Hepatic stellate cell (primary cell): Measurements from ENCODE around the gene AMIGO2.
"Not testable (repeated sequence)": the region's sequence is repeated elsewhere in the genome, so short reads cannot be mapped to it uniquely, and the experiment has no call there.

Source experiments
- DNase-seq: peaks from one replicate; pipeline ENCODE4 v3.0.0; 2011; ENCODE audit warnings: low spot score

Gene AMIGO2, protein sequence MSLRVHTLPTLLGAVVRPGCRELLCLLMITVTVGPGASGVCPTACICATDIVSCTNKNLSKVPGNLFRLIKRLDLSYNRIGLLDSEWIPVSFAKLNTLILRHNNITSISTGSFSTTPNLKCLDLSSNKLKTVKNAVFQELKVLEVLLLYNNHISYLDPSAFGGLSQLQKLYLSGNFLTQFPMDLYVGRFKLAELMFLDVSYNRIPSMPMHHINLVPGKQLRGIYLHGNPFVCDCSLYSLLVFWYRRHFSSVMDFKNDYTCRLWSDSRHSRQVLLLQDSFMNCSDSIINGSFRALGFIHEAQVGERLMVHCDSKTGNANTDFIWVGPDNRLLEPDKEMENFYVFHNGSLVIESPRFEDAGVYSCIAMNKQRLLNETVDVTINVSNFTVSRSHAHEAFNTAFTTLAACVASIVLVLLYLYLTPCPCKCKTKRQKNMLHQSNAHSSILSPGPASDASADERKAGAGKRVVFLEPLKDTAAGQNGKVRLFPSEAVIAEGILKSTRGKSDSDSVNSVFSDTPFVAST

DNA sequence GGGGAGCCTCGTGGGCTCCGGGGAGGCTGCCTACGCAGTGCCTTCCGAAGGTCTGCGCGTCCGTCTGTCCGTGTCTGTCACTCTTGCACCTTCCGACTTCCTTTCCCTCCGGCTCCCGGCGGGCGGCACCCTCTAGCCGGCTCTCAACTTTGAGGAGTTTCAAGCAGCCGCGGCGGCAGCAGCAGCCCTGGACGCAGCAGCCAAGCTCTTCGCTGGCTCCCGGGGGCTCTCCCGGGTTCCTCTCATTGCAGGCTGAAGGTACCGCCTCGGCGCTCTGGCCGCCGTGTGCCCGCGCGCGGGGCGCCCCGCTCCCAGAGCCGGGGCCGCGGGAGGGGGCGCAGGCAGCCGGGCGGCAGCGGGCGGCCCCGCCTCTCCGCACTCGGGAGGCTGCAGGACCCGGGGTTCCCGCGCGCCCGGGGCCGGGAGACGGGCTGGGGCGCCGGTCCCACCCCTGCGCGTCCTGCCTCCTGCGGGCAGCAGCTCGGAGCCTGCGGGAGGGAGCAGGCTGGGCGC is at the start of gene AMIGO2, which contains the start of gene PCED1B:
Gene AMIGO2, minus strand, starts transcription at position 492 of the 513 bp plus-strand sequence. CDS start 957 bp downstream, outside the sequence.
Gene PCED1B, plus strand, starts transcription at position 154 of the 513 bp plus-strand sequence. CDS start 155,443 bp downstream, outside the sequence.
- peak; percentile 53 for DNase-seq

- DNase-seq = no peak
Measured at GRCh38 chr12:47126246-47126645, 46.5 kb upstream of the AMIGO2 start.

GRCh38 chr12:47124451-47124850 is 44.7 kb upstream of the AMIGO2 start:
- DNase-seq = no peak

DNA sequence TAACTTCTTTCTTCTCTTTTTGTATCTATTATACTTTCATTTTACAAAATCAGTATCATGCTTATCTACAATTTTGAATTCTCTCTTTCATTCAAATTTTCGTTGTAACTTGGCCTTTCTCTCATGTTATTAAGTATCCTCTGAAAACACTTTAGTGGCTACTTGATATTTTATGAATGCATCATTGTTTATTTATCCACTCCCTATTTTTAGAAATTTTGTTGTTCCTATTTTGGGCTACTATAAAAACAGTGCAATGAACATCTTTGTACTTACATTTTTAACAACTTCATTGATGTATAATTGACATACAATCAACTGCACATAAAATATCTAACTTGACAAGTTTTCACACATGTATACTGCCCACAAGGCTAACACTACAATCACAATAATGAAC is 44.0 kb upstream of the AMIGO2 start:
- DNase-seq = no peak

DNA sequence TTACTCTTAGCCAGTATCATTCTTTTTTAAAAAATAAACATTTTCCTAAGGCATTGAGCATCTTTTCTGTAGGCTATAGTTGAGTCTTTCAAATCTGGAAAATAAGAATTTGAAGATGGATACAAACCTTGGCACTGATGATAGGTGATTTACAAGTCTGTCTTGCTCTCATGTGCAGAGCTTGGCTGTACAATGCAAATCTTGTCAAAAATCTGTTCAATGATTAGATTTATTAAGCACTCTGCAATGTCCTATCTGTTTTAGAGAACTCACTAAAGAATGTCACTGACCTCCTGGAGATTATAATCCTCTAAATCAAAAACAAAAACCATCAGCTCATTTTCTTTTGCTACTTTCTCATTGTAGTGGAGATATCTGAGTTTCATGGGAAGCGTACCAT is 42.8 kb upstream of the AMIGO2 start:
- DNase-seq = no peak

DNA sequence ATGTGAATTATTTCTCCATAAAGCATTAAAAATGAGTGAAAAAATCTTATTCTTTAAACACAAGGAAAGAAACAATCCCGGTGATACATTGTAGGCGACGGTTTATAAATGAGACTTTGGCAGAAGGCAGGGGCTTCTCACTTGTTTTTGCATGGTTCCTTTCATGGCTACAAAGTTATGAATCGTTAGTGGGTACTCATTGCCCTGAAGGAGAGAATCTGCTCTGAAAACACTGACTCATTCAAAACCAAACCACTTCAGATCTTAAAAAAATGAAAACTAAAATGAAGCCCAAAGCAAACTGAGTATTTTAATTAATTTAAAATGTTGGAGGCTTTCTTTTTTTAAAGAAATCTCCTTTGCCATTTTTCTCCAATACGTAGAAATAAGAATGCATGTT is 41.4 kb upstream of the AMIGO2 start:
- DNase-seq = no peak

GRCh38 chr12:47120736-47121135 is 41.0 kb upstream of the AMIGO2 start:
- no peak for DNase-seq

- DNase-seq = not testable (repeated sequence)
Measured at GRCh38 chr12:47117305-47117704, 37.5 kb upstream of the AMIGO2 start.

GRCh38 chr12:47114481-47114892 is 34.7 kb upstream of the AMIGO2 start:
- DNase-seq = no peak

DNA sequence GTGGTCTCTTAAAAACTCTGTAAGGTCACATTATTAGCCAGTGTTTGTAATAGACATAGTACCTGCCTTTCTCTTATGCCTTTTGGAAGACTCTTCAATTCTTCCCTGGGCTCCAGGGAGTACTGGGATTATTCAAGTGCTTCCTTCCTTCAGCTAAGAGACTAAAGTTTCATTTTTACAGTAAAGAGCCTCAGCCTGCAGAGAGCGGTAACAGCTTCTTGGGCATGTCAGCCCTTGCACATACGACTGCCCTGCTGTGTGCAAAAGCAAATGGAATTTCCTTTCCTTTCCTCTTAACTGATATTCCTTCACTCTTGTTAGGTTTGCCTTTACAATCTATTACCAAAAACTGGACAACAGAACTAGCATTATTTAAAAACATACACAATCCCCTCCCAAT is 32.9 kb upstream of the AMIGO2 start:
- no peak for DNase-seq

- no peak for DNase-seq
Measured at GRCh38 chr12:47111854-47112253, 32.1 kb upstream of the AMIGO2 start.

- DNase-seq = no peak
Measured at GRCh38 chr12:47111392-47111778, 31.6 kb upstream of the AMIGO2 start.

- DNase-seq = no peak
Measured at GRCh38 chr12:47110718-47111391, 31.1 kb upstream of the AMIGO2 start.

- DNase-seq = no peak
Measured at GRCh38 chr12:47110011-47110541, 30.3 kb upstream of the AMIGO2 start.

GRCh38 chr12:47107926-47108325 is 28.2 kb upstream of the AMIGO2 start:
- no peak for DNase-seq

DNA sequence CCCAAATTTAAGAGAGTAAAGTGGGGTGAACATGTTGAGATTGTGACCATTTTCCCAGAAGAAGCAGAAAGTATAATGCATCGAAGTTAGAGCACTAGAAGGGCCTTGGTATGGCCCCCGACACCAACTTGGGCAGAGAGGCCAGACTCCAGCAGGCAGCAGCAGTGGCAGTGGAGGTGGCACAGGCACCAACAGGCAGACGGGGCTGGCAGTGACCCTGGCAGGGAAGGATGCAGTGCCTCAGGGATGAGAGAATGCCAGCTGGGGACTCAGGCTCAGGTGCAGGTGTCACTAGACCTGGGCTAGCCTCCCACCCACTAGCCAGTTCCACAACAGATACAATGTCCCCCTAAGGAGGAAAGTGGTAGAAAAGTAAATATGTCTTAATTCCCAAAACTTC is 27.7 kb upstream of the AMIGO2 start:
- DNase-seq = no peak

DNA sequence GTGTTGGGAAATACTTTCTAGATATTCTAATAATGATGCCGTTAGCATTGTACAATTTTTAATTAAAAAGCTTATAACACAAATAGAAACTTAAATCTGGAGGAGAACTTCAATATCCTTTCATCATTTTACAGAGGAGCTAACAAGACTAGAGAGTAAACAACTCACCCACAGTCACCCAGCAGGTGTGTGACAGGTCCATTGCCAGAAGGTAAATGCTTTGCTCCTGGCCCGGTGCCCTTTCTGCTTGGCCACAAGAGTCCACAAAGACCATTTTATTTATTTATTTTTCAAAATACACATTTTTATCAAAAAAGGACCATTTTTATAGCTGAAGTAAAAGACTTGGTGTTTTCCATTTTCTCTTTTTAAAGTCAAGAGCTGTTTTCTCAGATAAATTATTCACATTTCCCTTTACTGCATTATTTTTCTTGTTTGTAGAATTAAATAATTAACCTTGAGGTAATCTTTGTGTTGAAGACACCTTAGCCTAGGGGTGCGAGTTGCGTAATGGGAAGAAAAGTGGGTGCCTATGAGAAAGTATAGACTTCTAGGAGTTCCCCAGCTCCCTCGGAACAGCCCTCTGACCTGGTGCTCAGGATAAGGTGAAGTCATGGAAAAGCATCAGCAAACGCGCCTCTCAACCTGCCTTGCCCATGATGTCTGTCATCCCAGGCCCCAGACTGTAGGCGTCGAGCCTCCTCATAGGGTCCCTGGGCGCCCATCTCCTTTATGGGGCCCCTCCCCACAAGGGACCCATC is 26.3 kb upstream of the AMIGO2 start:
- DNase-seq = no peak

GRCh38 chr12:47102845-47103651 is 23.3 kb upstream of the AMIGO2 start:
- peak; percentile 54 for DNase-seq

GRCh38 chr12:47102406-47102805 is 22.6 kb upstream of the AMIGO2 start:
- DNase-seq = no peak

GRCh38 chr12:47100160-47100559 is 20.4 kb upstream of the AMIGO2 start:
- DNase-seq = no peak

GRCh38 chr12:47099610-47100009 is 19.9 kb upstream of the AMIGO2 start:
- DNase-seq = no peak
